ENCODE measurements around the gene RANGRF.

RANGRF gene

GRCh38 chr17:8318010-8318935 is 29.8 kb downstream of the RANGRF start:
- H3K9me3 Mint-ChIP-seq (ENCODE audit: low read depth) = no peaks in the 10 kb centered on the region
- H3K4me3 Mint-ChIP-seq = no peak overlapping the region
- peaks cover 8% of the 10 kb centered on the region for H3K27me3 Mint-ChIP-seq
- H3K36me3 Mint-ChIP-seq = no peaks in the 10 kb centered on the region
- no peaks in the 10 kb centered on the region for H3K4me1 Mint-ChIP-seq (ENCODE audit: low read depth)
- no peak overlapping the region for H3K27ac Mint-ChIP-seq

- Mint-ChIP-seq H3K4me1 (ENCODE audit: low read depth) (no peaks in the 10 kb centered on the region), H3K27me3 (peaks cover 5% of the 10 kb centered on the region), H3K9me3 (ENCODE audit: low read depth) (no peaks in the 10 kb centered on the region), H3K4me3 (no peak overlapping the region), H3K36me3 (no peaks in the 10 kb centered on the region), H3K27ac (no peak overlapping the region)
These were observed 31.8 kb downstream of the RANGRF start for GRCh38 chr17:8320262-8320661.

- no peak overlapping the region for H3K4me3 Mint-ChIP-seq
These were observed 32.5 kb downstream of the RANGRF start for GRCh38 chr17:8320990-8321389.

GRCh38 chr17:8322061-8322460 is 33.6 kb downstream of the RANGRF start:
- Mint-ChIP-seq H3K4me1 (ENCODE audit: low read depth) (peaks cover 13% of the 10 kb centered on the region), H3K27me3 (peaks cover 5% of the 10 kb centered on the region)

More at GRCh38 chr17:8320990-8321389, 32.5 kb downstream of the RANGRF start:
- peaks cover 5% of the 10 kb centered on the region for H3K4me1 Mint-ChIP-seq (ENCODE audit: low read depth)
- H3K27me3 Mint-ChIP-seq = peaks cover 3% of the 10 kb centered on the region
- H3K36me3 Mint-ChIP-seq = no peaks in the 10 kb centered on the region
- no peaks in the 10 kb centered on the region for H3K9me3 Mint-ChIP-seq (ENCODE audit: low read depth)
- H3K27ac Mint-ChIP-seq = no peak overlapping the region

GRCh38 chr17:8324132-8324531 is 35.7 kb downstream of the RANGRF start:
- Mint-ChIP-seq H3K27ac (no peak overlapping the region), H3K27me3 (peaks cover 7% of the 10 kb centered on the region), H3K9me3 (ENCODE audit: low read depth) (no peaks in the 10 kb centered on the region), H3K4me3 (no peak overlapping the region), H3K36me3 (no peaks in the 10 kb centered on the region), H3K4me1 (ENCODE audit: low read depth) (peaks cover 16% of the 10 kb centered on the region)

More at GRCh38 chr17:8322061-8322460, 33.6 kb downstream of the RANGRF start:
- no peaks in the 10 kb centered on the region for H3K9me3 Mint-ChIP-seq (ENCODE audit: low read depth)
- H3K36me3 Mint-ChIP-seq = no peaks in the 10 kb centered on the region
- H3K27ac Mint-ChIP-seq = no peak overlapping the region
- no peak overlapping the region for H3K4me3 Mint-ChIP-seq

GRCh38 chr17:8324923-8325322 is 36.5 kb downstream of the RANGRF start:
- no peaks in the 10 kb centered on the region for H3K9me3 Mint-ChIP-seq (ENCODE audit: low read depth)
- H3K4me1 Mint-ChIP-seq (ENCODE audit: low read depth) = peaks cover 16% of the 10 kb centered on the region
- H3K27ac Mint-ChIP-seq = no peak overlapping the region
- H3K4me3 Mint-ChIP-seq = no peak overlapping the region
- H3K27me3 Mint-ChIP-seq = peaks cover 7% of the 10 kb centered on the region
- no peaks in the 10 kb centered on the region for H3K36me3 Mint-ChIP-seq

- Mint-ChIP-seq H3K27me3 (peaks cover 7% of the 10 kb centered on the region), H3K27ac (no peak overlapping the region), H3K4me3 (peak overlapping the region; percentile 78), H3K9me3 (ENCODE audit: low read depth) (no peaks in the 10 kb centered on the region), H3K4me1 (ENCODE audit: low read depth) (peaks cover 16% of the 10 kb centered on the region), H3K36me3 (no peaks in the 10 kb centered on the region)
These were observed 38.2 kb downstream of the RANGRF start for GRCh38 chr17:8326511-8327302.

GRCh38 chr17:8327303-8327649 is 38.8 kb downstream of the RANGRF start:
- H3K4me1 Mint-ChIP-seq (ENCODE audit: low read depth) = peaks cover 16% of the 10 kb centered on the region
- H3K4me3 Mint-ChIP-seq = peak overlapping the region; percentile 78
- no peak overlapping the region for H3K27ac Mint-ChIP-seq
- peaks cover 7% of the 10 kb centered on the region for H3K27me3 Mint-ChIP-seq
- H3K36me3 Mint-ChIP-seq = no peaks in the 10 kb centered on the region
- H3K9me3 Mint-ChIP-seq (ENCODE audit: low read depth) = no peaks in the 10 kb centered on the region

GRCh38 chr17:8332128-8332527 is 43.7 kb downstream of the RANGRF start:
- Mint-ChIP-seq H3K4me3 (no peak overlapping the region), H3K36me3 (no peaks in the 10 kb centered on the region), H3K9me3 (ENCODE audit: low read depth) (no peaks in the 10 kb centered on the region), H3K4me1 (ENCODE audit: low read depth) (peaks cover 3% of the 10 kb centered on the region), H3K27me3 (peaks cover 5% of the 10 kb centered on the region), H3K27ac (no peak overlapping the region)

- Mint-ChIP-seq H3K4me1 (ENCODE audit: low read depth) (no peaks in the 10 kb centered on the region), H3K27ac (no peak overlapping the region), H3K4me3 (no peak overlapping the region), H3K36me3 (no peaks in the 10 kb centered on the region), H3K9me3 (ENCODE audit: low read depth) (no peaks in the 10 kb centered on the region), H3K27me3 (peaks cover 5% of the 10 kb centered on the region)
These were observed 44.2 kb downstream of the RANGRF start for GRCh38 chr17:8332688-8333087.

GRCh38 chr17:8333281-8333680 is 44.8 kb downstream of the RANGRF start:
- Mint-ChIP-seq H3K36me3 (no peaks in the 10 kb centered on the region), H3K4me1 (ENCODE audit: low read depth) (peaks cover 3% of the 10 kb centered on the region), H3K27me3 (peaks cover 2% of the 10 kb centered on the region), H3K9me3 (ENCODE audit: low read depth) (no peaks in the 10 kb centered on the region), H3K4me3 (no peak overlapping the region), H3K27ac (no peak overlapping the region)

GRCh38 chr17:8337802-8338752 is 49.6 kb downstream of the RANGRF start:
- no peaks in the 10 kb centered on the region for H3K36me3 Mint-ChIP-seq
- H3K4me3 Mint-ChIP-seq = no peak overlapping the region
- H3K4me1 Mint-ChIP-seq (ENCODE audit: low read depth) = peaks cover 5% of the 10 kb centered on the region
- H3K9me3 Mint-ChIP-seq (ENCODE audit: low read depth) = no peaks in the 10 kb centered on the region
- no peak overlapping the region for H3K27ac Mint-ChIP-seq
- peaks cover 2% of the 10 kb centered on the region for H3K27me3 Mint-ChIP-seq

GRCh38 chr17:8338753-8339140 is 50.3 kb downstream of the RANGRF start:
- Mint-ChIP-seq H3K27me3 (peaks cover 2% of the 10 kb centered on the region), H3K27ac (no peak overlapping the region), H3K4me1 (ENCODE audit: low read depth) (peaks cover 5% of the 10 kb centered on the region), H3K9me3 (ENCODE audit: low read depth) (no peaks in the 10 kb centered on the region), H3K36me3 (no peaks in the 10 kb centered on the region), H3K4me3 (no peak overlapping the region)

- Mint-ChIP-seq H3K27ac (no peak within 1 kb of the TSS), H3K27me3 (peaks cover 2% of the 10 kb centered on the region), H3K36me3 (no peaks in the 10 kb centered on the region), H3K4me1 (ENCODE audit: low read depth) (peaks cover 5% of the 10 kb centered on the region), H3K9me3 (ENCODE audit: low read depth) (no peaks in the 10 kb centered on the region), H3K4me3 (no peak within 1 kb of the TSS)
These were observed 51.1 kb downstream of the RANGRF start, which contains the start of gene ODF4 for GRCh38 chr17:8339540-8339939. TSS of gene ODF4 (plus strand) at chr17:8339840. CDS start at chr17:8340052, 212 bp downstream.

All from activated naive CD8-positive, alpha-beta T cell (primary cell).